COR-L47 (cell line): Measurements from ENCODE around the gene CNGA1.
"Not testable (repeated sequence)": the region's sequence is repeated elsewhere in the genome, so short reads cannot be mapped to it uniquely, and the experiment has no call there.

Experiments used
- DNase-seq: peaks from one replicate; lab custom pipeline; 2025; lab: John Stamatoyannopoulos, UW

The CNGA1 gene

GRCh38 chr4:47968847-47969246 lies 47.6 kb downstream of the CNGA1 start:
- DNase-seq = no peak

DNA sequence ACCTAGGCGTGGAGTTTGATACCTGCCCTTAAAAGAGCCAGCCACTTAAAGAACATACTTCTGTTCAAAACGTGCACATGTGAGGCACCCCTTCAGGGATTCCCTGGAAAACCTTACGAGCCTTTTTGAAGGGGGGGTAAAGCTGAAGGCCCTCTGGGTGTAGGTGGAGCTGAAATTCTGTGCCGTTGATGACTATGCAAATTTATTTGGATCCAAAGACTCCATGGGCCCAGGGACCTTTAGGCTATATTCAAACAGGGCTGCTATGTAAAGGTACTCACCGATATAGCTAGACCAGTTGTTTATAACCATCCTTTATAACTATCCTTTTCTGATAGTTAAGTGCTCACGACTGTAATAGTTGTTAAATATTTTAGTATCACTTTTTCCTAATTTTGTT lies 61.8 kb downstream of the CNGA1 start:
- DNase-seq = no peak

DNA sequence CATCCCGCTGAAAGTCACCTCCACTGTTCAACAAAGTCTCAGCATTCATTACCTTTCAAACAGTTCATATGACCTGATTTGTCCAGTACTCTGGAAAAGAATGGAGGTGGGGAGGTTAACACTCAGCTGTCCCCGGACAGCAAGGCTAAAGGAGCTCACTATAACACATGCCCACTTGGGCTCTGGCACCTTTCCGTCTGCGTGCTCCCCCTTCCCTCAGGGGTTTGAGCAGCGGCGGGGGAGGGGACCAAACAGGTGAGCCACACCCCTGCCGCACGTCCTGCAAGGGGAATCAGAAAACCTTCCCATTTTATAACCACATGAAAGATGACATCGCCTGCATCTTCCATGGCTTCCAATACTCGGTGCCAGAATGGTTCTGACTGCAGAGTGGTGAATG lies 62.2 kb downstream of the CNGA1 start:
- no peak for DNase-seq

DNA sequence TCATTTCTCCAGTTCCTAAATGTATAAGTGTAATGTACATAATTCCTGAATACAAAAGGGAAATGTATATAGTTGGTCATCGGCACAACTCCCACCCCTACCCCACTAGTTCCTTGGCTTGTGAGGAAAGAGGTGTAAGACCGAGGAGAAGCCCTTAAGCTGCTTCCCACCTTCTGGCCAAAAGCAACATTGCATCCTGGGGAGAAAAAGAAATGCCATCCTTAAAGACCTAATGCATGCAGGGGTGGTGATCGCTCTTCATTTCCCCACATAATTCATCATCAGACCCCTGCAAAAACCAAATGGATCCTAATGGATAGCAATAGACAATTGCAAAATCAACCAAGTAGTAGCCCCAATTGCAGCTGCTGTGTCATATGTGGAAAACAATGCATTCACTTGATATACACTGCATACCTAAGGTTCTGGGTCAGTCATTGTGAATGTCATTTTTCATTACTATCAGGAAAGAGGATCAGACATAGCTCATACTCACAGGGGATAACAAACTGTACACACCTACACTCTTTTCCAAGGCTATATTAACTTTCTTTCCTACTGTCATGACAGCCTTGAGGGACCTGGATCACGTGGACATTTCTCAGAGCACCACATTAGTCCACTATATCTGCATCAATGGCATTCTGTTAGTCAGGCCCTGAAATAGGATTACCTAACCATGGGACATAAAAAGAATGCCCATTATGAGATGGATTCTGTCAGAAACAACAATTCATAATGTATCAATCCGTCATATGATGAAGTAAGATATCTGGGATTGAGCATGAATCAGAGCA lies 70.4 kb downstream of the CNGA1 start:
- no peak for DNase-seq

DNA sequence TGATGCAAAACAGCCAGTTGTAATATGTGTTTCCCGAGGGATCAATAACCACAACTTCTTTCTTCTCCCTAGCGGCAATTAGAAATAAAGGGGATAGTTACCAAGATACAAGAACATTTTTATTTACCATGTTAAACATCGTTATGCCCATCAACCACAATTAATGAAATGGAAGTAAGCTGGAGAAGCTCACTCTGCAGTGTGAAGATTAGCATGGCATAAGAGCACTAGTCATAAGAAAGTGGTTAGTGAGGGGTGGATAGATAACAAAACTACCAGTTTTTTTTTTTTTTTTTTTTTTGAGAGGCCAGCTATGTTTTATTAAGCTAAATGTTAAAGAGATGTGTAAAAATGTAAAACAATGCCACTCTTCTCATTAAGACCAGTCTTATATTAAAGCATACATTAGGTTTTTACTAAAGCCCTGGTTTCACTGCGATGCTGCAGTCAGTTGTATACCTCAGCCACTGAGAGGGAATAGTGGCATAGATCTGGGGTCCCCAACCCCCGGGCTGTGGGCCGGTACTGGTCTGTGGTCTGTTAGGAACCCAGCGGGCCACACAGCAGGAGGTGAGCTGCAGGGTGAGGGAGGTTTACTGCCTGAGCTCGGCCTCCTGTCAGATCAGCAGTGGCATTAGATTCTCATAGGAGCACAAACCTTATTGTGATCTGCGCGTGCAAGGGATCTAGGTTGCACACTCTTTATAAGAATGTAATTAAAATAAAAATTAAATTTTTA lies 74.2 kb downstream of the CNGA1 start:
- DNase-seq = no peak

GRCh38 chr4:47939456-47939855 lies 77.0 kb downstream of the CNGA1 start:
- no peak for DNase-seq

DNA sequence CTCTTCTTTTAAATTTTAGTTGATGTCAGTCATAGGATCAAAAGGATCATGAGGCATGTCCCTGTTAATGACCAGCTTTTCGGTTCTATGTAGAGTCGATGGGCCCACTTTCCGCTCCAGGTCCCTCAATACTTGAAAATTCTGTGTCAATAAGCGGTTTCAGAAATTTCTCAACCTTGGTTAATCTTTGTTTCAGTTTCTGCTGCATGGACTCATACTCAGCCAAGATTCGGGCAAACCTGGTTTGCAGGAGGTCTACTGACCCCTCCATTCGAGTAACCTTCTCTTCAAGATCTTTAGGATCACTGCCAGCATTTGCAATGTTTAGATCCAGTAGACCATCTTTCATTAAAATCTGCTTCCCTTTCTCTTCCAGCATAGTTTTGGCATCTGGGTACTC lies 80.1 kb downstream of the CNGA1 start:
- no peak for DNase-seq

DNA sequence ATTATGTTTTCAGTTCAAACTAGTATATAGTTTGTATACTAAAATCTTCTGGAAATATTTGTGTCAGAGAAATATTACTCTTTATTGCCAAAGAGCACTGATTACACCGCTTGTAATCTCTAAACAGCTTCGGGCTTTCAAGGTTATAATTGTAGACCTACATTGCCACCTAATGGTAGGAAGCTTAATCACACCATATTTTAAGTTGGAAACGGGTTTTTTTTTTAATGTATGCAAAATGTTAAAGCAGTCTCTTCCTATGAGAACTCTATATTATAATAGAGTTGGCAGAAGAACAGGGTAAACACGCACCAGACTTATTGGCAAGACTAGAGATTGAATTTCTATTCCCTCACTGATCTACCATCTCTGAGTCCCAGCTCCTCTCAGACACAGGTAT lies 82.6 kb downstream of the CNGA1 start:
- DNase-seq = peak; percentile 24

- peak; percentile 47 for DNase-seq
These were observed 85.3 kb downstream of the CNGA1 start for GRCh38 chr4:47930971-47931804.

DNA sequence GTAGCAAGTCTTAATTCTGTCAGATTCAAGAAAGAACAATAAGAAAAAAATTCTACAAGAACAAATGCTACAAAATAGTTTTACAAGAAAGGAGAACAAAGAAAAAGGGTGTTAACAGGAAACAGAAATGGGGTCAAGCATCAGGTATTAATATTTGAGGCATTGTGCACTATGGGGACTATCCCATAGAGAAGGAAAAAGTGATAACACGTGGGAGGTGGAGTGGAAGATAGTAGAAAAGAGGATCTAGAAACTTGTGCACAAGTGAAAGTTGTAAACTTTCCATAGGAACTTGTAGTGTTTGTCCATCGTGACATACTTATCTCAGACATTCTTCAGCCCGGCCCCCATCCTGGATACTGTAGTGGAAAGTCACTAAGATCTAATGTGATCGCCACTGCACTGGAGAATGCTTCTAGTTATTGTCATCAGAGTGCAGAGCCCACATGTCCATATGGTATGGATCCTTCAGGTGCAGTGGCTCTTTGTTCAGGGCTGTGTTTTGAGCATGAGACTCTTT lies 86.7 kb downstream of the CNGA1 start:
- DNase-seq = no peak

DNA sequence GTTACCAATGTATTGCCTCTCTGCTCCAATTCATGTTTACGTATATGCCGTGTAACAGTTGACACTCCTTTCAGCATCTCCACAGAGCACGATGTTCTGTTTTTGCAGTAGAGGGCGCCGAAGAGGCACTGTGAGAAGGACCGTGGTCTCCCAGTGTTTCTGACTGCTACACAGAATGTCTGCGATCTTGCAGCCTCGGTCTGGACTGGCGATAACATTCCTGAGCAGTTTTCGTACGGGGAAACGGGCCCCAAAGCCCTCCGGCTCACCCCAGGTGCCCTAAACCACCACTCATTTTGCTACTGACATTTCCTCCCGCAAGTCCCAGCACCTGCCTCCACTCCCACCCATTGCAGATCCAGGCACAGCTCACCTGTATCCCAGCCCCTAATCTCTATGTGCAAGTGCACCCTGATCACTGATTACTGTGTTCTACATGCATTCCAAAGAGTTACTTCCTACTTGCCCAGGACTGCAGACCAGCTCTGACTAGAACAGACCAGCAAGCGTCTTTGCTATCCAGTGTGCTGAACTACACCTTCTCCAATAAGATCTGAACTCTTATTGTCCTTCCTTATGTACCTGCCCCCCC lies 89.7 kb downstream of the CNGA1 start:
- peak; percentile 43 for DNase-seq

DNA sequence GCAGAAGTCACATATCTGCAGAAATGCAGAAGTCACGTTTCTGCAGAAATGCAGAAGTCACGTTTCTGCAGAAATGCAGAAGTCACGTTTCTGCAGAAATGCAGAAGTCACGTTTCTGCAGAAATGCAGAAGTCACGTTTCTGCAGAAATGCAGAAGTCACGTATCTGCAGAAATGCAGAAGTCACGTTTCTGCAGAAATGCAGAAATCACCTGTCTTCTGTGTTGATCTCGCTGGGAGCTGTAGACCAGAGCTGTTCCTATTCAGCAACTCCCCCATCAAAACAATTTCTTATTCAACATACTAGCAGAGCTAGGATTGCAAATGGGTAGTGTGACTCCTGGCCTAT lies 93.2 kb downstream of the CNGA1 start:
- DNase-seq = not testable (repeated sequence)

GRCh38 chr4:47922436-47923260 lies 93.8 kb downstream of the CNGA1 start:
- DNase-seq = not testable (repeated sequence)

GRCh38 chr4:47917163-47917562 lies 99.3 kb downstream of the CNGA1 start:
- not testable (repeated sequence) for DNase-seq

GRCh38 chr4:47915378-47915777 lies 101.1 kb downstream of the CNGA1 start:
- DNase-seq = no peak

DNA sequence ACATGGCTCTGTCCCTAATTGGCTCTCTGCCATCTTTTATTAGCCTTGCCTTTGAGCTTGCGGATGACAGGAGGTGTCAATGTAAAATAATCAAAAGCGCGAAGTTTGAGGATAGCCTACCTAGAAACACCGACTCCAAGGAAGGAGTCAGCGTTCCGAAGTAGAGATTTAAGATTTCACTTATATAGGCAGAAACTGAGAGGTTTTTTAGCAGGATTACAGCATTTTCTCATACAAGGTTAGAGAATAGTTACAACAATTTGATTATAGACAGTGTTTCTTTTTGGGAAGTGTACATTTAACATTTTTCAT lies 101.6 kb downstream of the CNGA1 start:
- no peak for DNase-seq

DNA sequence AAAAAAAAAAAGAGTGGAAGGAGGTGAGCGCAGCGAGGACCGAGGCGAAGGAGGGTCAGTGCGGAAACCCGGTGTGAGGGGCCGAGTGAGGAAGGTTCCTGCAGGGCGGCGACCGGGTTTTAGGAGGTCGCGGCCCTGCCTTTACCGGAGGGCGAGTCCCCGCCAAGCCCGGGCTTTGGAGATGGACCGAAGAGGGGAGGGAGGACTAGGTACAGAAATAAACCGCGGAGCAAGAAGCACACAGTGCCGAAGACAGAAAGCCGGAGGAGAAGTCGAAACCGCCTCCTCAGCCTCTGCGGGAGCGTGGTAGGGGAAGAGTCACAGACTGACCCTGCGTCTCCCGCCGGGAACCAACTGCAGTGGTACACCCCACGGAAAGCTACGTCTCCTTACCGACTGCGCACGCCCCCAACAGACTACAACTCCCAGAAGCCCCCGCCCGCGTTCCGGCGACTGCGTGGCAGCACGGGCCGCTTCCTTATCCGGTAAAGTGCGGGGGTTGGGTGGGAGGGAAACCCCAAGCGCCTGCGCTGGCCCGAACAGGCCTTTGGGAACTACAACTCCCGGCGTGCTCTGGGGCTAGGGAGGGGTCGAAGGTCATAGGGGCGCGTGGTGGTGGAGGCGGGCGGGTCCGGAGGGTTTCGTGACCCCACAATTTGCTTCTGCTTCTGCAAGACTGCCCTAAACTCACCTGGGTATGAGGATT lies 102.1 kb downstream of the CNGA1 start, which contains the start of gene NFXL1:
TSS of gene NFXL1 (minus strand) at position 364 of the 706 bp plus-strand sequence. CDS start 380 bp downstream, outside the sequence.
- peak; percentile 97 for DNase-seq

DNA sequence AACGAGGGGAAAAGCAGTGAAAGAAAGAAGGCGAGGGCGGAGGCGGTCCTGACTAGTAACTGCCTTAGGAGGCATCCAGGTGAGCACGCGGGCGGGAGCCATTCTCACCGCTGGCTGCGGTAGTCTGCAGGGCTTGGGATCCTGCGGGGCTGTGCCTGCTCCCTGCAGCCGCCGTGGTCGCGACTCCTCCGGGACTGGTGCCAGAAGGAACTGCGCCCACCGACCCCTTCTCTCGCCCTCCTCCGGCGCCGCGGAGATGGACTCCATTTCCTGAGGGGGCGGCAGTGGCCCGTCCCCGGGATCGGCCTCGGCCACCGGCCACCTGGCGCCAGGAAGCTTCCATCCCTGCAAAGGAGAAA lies 102.6 kb downstream of the CNGA1 start:
- DNase-seq = peak; percentile 41

- DNase-seq = peak; percentile 3
These were observed 103.2 kb downstream of the CNGA1 start for GRCh38 chr4:47913330-47913729.

DNA sequence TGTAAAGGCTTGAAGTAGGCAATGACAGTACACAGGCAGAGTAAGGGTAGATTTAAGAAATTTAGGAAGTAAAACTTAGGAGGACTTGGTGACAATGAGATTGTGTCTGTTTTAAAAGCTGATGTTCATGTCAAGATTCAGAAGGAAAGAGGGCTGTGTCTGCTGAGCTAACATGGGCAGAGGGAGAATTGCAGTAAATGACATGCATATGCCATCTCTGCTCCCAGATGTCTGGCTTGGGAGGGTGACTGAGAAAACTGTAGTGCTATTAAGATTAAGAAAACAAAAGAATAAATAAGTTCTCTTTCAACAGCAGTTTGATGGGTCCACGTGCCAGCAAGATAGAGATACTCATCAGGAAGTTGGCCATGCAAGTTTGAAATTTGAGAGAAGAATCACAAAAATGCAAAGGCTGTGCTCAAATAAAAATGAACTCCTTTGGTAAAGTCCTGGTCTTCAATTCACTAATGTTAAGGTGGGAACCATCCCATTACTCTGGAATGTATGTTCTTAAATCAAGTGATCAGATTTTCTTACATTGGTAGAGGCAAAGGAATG lies 109.3 kb downstream of the CNGA1 start:
- no peak for DNase-seq
